HEK293 (cell line): ENCODE data around the gene FLCN.
A peak's percentile ranks its signal among the peaks of the same experiment; 100 is the strongest.

Experiments
- CTCF ChIA-PET: fragments of 350-600 bp; formaldehyde crosslinking; extraction: SDS; loops from one replicate; lab custom pipeline; 2021; ENCODE audit warnings: antibody characterized with exemption; lab: Yijun Ruan, JAX
- POLR2A ChIA-PET: fragments of 300-600 bp; formaldehyde crosslinking; extraction: SDS; loops from one replicate; lab custom pipeline; 2020; ENCODE audit warnings: antibody characterized with exemption, inconsistent platforms; lab: Yijun Ruan, JAX
- H3K27ac ChIP-seq: fragments of 200-500 bp; sonication (Bioruptor generic); 2 replicates; pipeline ENCODE4 v1.5.1; 2014; ENCODE audit warnings: low read depth, low read length, control low read depth, inconsistent platforms; ENCODE audit errors: extremely low read depth
- H3K36me3 ChIP-seq, 2 experiments: fragments of 200-500 bp in 1 of 2; sonication (Bioruptor generic) in 1 of 2; 1 replicate in 1 of 2; 2 replicates in 1 of 2; pipeline ENCODE4 v1.5.1; 2014 to 2017; ENCODE audit warnings: inconsistent platforms in 2 of 2, low read length in 2 of 2; ENCODE audit not compliant: control insufficient read depth in 2 of 2, insufficient read depth in 1 of 2
- H3K4me1 ChIP-seq: fragments of 200-500 bp; sonication (Bioruptor generic); 2 replicates; pipeline ENCODE4 v1.5.1; 2014; ENCODE audit warnings: mild to moderate bottlenecking, low read length, inconsistent platforms; ENCODE audit not compliant: control insufficient read depth, insufficient read depth
- H3K4me3 ChIP-seq: 2 replicates; pipeline ENCODE4 v1.5.1; 2011; ENCODE audit warnings: low read depth, mild to moderate bottlenecking, control low read depth, low read length, moderate library complexity
- H3K9me3 ChIP-seq: fragments of 200-500 bp; sonication (Bioruptor generic); 2 replicates; pipeline ENCODE4 v1.5.1; 2014; ENCODE audit warnings: low read depth, low read length, inconsistent platforms; ENCODE audit not compliant: control insufficient read depth, insufficient read depth
- GFI1B ChIP-seq: fragments of 450-650 bp; formaldehyde crosslinking; IDR thresholded peaks from 2 replicates; pipeline ENCODE4 v1.5.1; 2016; ENCODE audit warnings: missing biosample characterization, missing genetic modification characterization
- ZBTB17 ChIP-seq: fragments of 450-650 bp; formaldehyde crosslinking; IDR thresholded peaks from 2 replicates; pipeline ENCODE4 v1.5.1; 2016; ENCODE audit warnings: missing biosample characterization, missing genetic modification characterization
- ZBTB49 ChIP-seq: fragments of 450-650 bp; formaldehyde crosslinking; IDR thresholded peaks from 2 replicates; pipeline ENCODE4 v1.5.1; 2016; ENCODE audit warnings: missing biosample characterization, missing genetic modification characterization, low read depth
- ZNF133 ChIP-seq: fragments of 450-650 bp; formaldehyde crosslinking; IDR thresholded peaks from 2 replicates; pipeline ENCODE4 v1.5.1; 2016; ENCODE audit warnings: missing biosample characterization, missing genetic modification characterization
- ZNF530 ChIP-seq: fragments of 450-650 bp; formaldehyde crosslinking; IDR thresholded peaks from 2 replicates; pipeline ENCODE4 v1.5.1; 2016; ENCODE audit warnings: low read depth, missing biosample characterization, missing genetic modification characterization
- ZNF776 ChIP-seq: fragments of 450-650 bp; formaldehyde crosslinking; IDR thresholded peaks from 2 replicates; pipeline ENCODE4 v1.5.0; 2017; ENCODE audit warnings: missing biosample characterization, missing genetic modification characterization, borderline replicate concordance
- TF ChIP-seq, protein P1 (sequence below): fragments of 450-650 bp; IDR thresholded peaks from 2 replicates; pipeline ENCODE4 v1.5.1; 2018; ENCODE audit warnings: missing biosample characterization, mild to moderate bottlenecking, missing genetic modification characterization
- TF ChIP-seq, protein P2 (sequence below): fragments of 450-650 bp; formaldehyde crosslinking; IDR thresholded peaks from 2 replicates; pipeline ENCODE4 v1.5.1; 2016; ENCODE audit warnings: missing biosample characterization, missing genetic modification characterization
- TF ChIP-seq, protein P3 (sequence below): fragments of 450-650 bp; formaldehyde crosslinking; IDR thresholded peaks from 2 replicates; pipeline ENCODE4 v1.5.1; 2017; ENCODE audit warnings: missing biosample characterization, missing genetic modification characterization

FLCN gene

GRCh38 chr17:17275971-17276370, 39.0 kb upstream of the FLCN start (continued):
- no peak for TF ChIP-seq ZBTB49 (tag by site-specific recombination)
- TF ChIP-seq ZNF776 (tag by site-specific recombination): no peak
- TF ChIP-seq, protein P1, sequence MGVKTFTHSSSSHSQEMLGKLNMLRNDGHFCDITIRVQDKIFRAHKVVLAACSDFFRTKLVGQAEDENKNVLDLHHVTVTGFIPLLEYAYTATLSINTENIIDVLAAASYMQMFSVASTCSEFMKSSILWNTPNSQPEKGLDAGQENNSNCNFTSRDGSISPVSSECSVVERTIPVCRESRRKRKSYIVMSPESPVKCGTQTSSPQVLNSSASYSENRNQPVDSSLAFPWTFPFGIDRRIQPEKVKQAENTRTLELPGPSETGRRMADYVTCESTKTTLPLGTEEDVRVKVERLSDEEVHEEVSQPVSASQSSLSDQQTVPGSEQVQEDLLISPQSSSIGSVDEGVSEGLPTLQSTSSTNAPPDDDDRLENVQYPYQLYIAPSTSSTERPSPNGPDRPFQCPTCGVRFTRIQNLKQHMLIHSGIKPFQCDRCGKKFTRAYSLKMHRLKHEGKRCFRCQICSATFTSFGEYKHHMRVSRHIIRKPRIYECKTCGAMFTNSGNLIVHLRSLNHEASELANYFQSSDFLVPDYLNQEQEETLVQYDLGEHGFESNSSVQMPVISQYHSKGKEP (tag by site-specific recombination): no peak
- no peak for TF ChIP-seq GFI1B (tag by site-specific recombination)
- no peak for TF ChIP-seq ZNF133 (tag by site-specific recombination)

DNA sequence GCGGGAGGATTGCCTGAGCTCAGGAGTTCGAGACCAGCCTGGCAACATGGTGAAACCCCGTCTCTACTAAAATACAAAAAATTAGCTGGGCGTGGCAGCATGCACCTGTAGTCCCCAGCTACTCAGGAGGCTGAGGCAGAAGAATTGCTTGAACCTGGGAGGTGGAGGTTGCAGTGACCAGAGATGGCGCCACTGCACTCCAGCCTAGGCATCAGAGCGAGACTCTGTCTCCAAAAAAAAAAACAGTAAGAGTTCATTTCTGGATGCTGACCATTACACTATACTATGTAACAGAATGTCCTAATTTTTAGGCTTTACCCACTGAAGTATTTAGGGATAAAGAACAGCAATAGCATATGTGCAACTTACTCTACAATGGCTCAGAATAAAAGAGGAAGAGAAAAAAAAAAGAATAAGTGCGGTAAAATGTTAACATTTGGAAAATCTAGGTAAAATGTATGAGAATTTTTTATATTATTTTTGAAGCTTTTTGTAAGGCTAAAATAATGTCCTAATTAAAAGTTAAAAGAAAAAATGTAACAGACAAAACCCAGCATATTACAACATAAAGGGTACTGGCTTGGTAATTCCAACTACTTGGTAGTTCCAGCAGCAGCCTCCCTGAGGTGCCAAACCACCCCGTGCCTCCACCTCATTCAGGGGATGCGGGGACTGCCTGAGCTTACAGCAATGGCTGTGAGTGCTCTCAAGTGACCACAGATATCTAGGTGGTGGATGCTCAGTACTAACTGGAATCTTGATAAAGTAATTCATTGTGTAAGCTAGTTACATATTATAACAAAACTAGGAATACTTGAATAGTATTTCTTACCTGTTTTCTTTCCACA, 33.2 kb upstream of the FLCN start:
- ChIA-PET CTCF (interaction anchor here (0.6 to 1.8 kb wide), 27 partner anchors 9 to 724 kb away, joined by 3 to 14 read pairs (median 4); partner anchors contain the start of gene COPS3), POLR2A (interaction anchor here (0.7 to 1.3 kb wide), 4 partner anchors 10 to 43 kb away, joined by 3 to 9 read pairs (median 3); partner anchors contain the start of gene COPS3)
- TF ChIP-seq, protein P2, sequence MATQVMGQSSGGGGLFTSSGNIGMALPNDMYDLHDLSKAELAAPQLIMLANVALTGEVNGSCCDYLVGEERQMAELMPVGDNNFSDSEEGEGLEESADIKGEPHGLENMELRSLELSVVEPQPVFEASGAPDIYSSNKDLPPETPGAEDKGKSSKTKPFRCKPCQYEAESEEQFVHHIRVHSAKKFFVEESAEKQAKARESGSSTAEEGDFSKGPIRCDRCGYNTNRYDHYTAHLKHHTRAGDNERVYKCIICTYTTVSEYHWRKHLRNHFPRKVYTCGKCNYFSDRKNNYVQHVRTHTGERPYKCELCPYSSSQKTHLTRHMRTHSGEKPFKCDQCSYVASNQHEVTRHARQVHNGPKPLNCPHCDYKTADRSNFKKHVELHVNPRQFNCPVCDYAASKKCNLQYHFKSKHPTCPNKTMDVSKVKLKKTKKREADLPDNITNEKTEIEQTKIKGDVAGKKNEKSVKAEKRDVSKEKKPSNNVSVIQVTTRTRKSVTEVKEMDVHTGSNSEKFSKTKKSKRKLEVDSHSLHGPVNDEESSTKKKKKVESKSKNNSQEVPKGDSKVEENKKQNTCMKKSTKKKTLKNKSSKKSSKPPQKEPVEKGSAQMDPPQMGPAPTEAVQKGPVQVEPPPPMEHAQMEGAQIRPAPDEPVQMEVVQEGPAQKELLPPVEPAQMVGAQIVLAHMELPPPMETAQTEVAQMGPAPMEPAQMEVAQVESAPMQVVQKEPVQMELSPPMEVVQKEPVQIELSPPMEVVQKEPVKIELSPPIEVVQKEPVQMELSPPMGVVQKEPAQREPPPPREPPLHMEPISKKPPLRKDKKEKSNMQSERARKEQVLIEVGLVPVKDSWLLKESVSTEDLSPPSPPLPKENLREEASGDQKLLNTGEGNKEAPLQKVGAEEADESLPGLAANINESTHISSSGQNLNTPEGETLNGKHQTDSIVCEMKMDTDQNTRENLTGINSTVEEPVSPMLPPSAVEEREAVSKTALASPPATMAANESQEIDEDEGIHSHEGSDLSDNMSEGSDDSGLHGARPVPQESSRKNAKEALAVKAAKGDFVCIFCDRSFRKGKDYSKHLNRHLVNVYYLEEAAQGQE (tag by site-specific recombination): 0 out of 2 replicates have a peak, but pooled peaks have one; percentile 13
- TF ChIP-seq, protein P3, sequence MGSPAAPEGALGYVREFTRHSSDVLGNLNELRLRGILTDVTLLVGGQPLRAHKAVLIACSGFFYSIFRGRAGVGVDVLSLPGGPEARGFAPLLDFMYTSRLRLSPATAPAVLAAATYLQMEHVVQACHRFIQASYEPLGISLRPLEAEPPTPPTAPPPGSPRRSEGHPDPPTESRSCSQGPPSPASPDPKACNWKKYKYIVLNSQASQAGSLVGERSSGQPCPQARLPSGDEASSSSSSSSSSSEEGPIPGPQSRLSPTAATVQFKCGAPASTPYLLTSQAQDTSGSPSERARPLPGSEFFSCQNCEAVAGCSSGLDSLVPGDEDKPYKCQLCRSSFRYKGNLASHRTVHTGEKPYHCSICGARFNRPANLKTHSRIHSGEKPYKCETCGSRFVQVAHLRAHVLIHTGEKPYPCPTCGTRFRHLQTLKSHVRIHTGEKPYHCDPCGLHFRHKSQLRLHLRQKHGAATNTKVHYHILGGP (tag by site-specific recombination): no peak
- peaks cover 91 to 94% of the 10 kb centered on the region in 2 experiments for H3K36me3 ChIP-seq
- H3K4me3 ChIP-seq: no peak overlapping the region
- H3K9me3 ChIP-seq: no peaks in the 10 kb centered on the region
- no peaks in the 10 kb centered on the region for H3K4me1 ChIP-seq
- no peak overlapping the region for H3K27ac ChIP-seq

DNA sequence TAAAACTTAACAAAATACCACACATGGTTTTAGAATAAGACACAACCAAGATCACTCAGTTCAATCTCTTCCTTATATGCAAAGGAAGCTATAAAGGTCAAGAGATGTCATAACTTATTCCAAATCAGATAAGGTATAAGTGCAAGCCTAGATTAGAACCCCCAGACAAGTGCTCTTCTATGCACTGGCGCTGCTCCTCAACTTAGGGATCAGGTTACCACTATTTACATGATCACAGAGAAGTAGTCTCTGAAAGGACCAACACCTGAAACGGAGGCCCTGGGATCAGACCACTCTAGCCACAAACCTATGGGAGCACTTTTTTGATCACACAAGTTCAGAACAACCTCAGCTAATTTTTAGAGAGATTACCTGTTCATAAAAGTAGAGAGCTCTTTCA, 27.5 kb upstream of the FLCN start:
- CTCF ChIA-PET: interaction anchor here (0.5 to 0.8 kb wide), 3 partner anchors 9 to 769 kb away, joined by 3 to 4 read pairs (median 3); partner anchors contain the start of gene COPS3
- Histone ChIP-seq H3K36me3 (peaks cover 91 to 92% of the 10 kb centered on the region in 2 experiments), H3K4me3 (no peak overlapping the region), H3K4me1 (no peaks in the 10 kb centered on the region), H3K9me3 (no peaks in the 10 kb centered on the region), H3K27ac (no peak overlapping the region; the same call in 1 of the 2 replicates)
- POLR2A ChIA-PET: interaction anchor here (0.6 to 1.5 kb wide), 2 partner anchors 9 to 16 kb away, joined by 3 to 4 read pairs; partner anchors contain the start of gene COPS3
- no peak for TF ChIP-seq ZNF530 (tag by site-specific recombination)
- TF ChIP-seq ZBTB17: peak; percentile 29; the same call in 1 of the 2 replicates
